Erythroblast (primary cell): Measurements from ENCODE around the gene DCAF15.
A peak's percentile ranks its signal among the peaks of the same experiment; 100 is the strongest.
"Not testable (repeated sequence)": the region's sequence is repeated elsewhere in the genome, so short reads cannot be mapped to it uniquely, and the experiment has no call there.

Experiments
- DNase-seq, 2 experiments: peaks; one replicate each; lab custom pipeline; 2025; lab: John Stamatoyannopoulos, UW
- GATA1 ChIP-seq: IDR thresholded peaks from 2 replicates; pipeline ENCODE4 v1.6.1; 2011; ENCODE audit warnings: low read depth, mild to moderate bottlenecking, control low read depth, low read length, moderate library complexity
- POLR2A ChIP-seq: IDR thresholded peaks from 2 replicates; pipeline ENCODE4 v1.6.1; 2011; ENCODE audit warnings: mild to moderate bottlenecking, low read length

The DCAF15 gene

DNA sequence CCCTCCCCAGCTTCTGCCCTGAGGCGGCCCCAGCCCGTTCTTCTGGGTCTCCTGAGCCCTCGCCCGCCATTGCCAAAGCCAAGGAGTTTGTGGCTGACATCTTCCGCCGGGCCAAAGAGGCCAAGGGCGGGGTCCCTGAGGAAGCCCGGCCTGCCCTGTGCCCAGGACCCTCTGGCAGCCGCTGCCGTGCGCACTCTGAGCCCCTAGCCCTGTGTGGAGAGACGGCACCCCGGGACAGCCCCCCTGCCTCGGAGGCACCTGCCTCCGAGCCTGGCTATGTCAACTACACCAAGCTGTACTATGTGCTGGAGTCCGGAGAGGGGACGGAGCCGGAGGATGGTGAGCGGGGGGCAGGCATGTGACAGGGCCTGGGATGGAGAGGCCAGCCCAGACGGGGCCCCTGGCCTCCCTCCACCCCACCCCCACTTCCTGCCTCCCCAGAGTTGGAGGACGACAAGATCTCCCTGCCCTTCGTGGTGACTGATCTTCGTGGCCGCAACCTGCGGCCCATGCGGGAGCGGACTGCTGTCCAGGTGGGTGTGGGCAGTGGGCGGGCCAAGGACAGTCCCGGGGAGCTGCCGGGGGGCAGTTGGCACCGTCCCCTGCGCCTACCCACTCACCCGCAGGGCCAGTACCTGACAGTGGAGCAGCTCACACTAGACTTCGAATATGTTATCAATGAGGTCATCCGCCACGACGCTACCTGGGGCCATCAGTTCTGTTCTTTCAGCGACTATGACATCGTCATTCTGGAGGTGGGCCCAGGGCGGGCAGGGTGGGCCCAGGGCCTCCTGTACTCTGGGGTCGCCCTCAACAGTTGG is 7.0 kb downstream of the DCAF15 start:
- no peak for DNase-seq
- no peak for TF ChIP-seq POLR2A
- TF ChIP-seq GATA1, result no peak

DNA sequence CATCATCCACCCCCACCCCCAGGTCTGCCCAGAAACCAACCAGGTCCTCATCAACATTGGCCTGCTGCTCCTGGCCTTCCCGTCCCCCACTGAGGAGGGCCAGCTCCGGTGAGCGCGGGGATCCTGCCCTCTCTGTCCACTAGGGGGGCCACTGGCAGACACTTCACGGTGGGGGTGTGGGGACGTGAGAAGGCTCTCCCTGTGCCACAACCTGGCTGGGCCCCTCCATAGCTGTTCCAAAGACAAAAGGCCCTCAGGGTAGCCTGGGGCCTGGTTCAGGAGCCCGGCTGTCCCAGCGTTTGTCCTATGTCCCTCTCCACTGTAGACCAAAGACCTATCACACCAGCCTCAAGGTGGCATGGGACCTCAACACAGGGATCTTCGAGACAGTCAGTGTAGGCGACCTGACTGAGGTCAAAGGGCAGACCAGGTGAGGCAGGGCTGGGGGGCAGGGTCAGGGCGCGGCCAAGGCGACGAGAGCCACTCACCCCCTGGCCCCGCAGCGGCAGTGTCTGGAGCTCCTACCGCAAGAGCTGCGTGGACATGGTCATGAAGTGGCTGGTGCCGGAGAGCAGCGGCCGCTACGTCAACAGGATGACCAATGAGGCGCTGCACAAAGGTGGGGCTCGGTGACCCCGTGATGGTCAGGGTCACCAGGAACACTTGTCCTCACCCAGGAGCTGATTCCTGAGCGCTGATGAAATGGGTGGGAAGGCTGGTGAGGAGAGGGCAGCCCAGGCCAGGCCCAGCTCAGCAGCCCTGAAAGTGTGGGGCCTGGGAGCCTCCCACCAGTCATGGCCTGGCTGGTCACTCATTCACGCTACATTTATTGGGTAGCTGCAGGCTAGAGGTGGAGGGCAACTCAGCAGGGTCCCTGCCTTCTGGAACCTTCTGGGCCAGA is 7.9 kb downstream of the DCAF15 start:
- TF ChIP-seq POLR2A (no peak), GATA1 (no peak)
- DNase-seq, result peak in 1 of 2 experiments; percentile 21

DNA sequence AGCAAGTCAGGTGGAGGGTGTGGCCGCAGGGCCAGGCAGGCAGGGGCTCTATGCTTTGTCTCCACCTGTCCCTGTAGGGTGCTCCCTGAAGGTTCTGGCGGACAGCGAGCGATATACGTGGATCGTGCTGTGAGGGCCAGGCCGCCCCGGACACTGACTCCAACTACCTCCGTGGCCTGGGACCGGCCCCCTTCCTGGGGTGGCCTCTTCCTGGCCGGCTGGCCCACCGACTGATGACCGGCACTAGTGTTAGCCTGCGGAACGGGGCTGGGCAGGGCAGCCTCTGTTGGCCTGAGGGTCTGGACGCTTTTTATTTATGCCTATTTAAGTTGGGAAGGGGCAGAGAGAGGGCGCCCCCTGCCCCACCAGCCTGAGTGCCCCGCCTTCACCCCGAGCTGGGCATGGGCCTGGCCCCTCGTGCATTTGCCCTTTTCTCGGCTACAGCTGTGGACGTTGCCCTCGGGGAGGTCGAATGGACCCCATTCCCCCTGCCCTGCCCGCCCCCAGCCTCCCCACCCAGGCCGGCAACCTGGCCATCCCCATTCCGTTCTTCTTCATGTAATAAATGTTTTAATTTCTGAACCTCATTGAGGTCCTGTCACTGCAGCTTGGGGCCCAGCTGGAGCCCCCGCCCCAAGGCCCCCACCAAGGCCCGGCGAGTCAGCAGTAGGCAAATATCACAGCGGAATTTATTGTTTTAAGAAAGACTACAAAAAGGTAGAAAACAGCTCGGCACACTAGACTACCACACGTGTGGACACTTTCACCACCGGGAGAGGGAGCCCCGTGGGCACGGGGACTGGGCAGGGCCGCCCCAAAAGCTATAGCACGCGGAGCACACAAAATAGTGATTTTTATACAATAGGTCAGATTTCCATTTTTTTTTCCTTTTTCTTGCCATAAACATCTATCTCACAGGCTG is 8.8 kb downstream of the DCAF15 start:
- TF ChIP-seq POLR2A, result no peak
- TF ChIP-seq GATA1, result no peak
- no peak for DNase-seq

DNA sequence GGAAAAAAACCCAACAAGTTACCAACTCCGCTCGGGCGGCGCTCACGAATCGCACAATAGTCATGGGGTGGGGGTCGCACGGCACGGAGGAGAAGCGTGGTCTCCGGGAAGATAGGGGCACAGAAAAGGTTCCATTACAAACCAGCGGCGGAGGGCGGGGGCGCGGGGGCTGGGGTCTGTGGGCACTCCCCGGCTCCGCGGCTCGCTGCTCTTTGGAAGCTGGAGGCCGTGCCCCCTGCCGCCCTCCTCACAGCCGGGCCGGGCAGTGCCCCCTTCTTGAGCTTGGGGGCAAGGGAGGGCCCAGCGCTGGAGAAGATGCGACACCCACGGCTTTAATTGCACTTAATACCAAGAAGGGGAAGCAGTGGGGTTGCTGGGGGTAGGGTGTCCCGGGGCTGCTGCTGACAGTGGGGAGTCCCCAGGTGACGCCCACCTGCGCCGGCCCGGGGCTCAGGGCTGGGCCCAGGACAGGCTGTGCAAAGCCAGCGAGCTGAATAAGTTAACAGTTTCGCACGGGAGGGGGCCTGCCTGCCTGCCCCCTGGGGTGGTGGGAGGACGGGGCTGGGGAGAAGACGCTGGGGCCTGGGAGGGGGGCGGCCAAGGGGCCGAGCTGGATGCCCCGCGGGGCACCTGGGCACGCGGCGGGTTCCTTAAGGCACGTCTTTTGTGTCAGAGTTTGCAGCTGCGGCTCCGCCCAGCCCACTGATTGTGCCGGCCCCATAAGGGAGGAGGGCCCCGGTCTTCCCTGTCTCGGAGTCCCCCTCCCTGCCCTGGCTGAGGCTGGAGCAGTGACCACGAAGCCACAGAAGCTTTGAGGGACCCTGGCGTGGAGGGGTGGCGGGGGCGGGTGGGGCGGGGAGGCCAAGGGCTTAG is 9.8 kb downstream of the DCAF15 start:
- DNase-seq, result no peak
- TF ChIP-seq GATA1, result no peak
- no peak for TF ChIP-seq POLR2A

DNA sequence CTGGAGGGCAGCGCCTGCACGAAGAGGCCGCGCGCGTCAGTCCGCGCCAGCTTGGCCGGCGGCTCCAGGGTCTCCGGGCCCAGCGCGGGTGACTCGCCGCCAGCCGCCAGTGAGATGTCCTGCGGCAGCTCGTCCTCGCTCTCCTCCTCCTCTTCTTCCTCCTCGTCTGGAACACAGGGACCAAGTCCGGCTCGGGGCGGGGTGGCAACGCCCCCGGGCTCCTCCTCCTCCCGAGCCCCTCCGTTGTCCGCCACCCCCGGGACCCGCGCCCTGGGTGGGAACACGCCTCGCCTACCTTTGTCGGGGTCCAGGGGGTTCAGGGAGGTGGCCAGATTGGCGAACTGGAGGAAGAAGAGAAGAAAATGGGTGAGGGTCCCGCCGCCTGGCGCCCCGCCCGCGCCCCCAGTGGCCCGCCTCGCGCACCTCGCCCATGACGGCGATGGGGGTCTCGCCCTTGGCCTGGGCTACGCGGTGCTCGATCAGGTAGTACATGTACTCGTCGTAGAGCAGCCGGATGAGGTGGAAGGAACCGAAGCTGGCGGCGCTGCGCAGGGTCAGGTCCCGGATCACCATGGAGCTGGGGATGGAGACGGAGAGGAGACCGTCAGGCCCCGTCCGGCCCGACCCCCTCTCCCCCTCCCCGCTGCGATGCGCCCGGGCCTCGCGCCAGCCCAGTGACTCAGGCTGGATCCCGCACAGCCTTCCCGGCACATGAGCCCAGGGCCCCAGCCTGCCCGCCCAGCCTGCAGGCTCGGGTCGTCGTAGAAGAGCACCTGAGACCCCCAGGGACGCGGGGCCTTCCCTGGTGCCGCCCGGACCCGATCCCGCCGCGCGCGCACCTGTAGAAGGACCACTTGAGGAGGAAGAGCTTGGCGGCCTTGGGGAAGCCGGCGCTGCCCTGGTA is 10.6 kb downstream of the DCAF15 start:
- no peak for TF ChIP-seq GATA1
- no peak for TF ChIP-seq POLR2A
- no peak for DNase-seq

DNA sequence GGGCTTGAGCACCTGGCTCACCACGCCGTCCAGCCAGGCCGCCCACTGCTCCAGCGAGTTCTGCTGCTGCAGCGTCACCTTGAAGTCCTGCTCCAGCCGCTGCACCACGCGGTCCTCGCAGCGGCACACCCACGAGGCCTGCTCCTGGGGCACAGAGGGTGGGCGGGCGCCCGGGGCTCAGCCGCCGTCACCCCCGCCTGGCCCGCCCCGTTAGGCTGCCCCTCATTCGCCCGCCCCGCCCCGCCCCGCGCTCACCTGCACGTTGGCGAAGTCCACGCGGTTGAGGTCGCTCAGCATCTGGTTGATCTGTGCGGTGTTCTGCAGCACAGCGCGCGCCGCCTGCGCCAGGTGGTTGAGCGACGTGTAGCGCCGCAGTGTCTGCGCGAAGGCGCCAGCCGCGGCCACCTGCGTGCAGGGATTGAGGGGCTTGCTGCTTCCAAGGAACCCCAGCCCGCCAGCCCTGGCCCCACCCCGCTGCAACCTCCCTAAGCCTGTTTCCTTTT is 11.3 kb downstream of the DCAF15 start:
- TF ChIP-seq GATA1 (no peak), POLR2A (no peak)
- DNase-seq, result no peak

DNA sequence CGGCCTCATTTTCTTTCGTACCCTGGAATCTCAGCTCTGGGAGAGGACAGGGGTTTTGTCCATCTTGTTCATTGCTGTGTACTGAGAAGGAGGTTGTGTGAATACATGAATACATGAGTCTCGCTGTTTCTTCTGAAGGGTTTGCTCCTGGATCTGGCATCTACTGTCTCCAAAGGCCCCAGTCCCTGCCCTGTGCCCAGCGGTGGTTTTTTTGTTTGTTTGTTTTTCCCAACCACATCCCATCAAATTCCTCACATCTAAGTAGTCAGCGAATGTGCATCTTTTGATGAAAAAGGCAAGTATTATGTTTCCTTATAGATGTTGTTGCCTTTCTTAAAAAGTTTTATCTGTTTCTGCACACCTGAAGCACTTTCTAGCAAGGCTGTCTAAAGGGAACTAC is 12.5 kb downstream of the DCAF15 start:
- DNase-seq, result no peak
- no peak for TF ChIP-seq POLR2A

DNA sequence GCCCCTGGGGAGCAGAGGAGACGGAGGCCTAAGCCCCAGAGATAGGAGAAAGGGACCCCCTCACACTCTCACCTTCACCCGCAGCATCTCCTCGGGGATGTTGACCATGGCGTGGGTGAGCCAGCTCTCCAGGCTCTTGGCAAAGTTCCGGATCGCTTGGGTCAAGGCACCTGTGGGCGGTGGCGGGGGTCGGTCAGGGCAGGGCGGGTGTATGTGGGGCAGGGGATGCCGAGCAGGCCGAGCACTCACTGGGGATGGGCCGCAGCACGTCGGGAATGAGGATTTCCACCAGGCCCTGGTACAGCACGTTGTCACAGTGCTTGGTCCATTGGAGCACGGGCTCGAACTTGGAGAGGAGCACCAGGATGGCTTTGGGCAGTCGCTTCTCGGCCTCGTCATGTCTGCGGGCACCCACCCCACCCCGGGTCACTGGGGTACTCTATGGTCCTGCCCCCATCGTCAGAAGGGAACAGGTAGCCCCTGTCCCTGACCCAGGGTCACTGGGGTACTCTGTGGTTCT is 13.1 kb downstream of the DCAF15 start:
- no peak for DNase-seq
- TF ChIP-seq POLR2A, result no peak

DNA sequence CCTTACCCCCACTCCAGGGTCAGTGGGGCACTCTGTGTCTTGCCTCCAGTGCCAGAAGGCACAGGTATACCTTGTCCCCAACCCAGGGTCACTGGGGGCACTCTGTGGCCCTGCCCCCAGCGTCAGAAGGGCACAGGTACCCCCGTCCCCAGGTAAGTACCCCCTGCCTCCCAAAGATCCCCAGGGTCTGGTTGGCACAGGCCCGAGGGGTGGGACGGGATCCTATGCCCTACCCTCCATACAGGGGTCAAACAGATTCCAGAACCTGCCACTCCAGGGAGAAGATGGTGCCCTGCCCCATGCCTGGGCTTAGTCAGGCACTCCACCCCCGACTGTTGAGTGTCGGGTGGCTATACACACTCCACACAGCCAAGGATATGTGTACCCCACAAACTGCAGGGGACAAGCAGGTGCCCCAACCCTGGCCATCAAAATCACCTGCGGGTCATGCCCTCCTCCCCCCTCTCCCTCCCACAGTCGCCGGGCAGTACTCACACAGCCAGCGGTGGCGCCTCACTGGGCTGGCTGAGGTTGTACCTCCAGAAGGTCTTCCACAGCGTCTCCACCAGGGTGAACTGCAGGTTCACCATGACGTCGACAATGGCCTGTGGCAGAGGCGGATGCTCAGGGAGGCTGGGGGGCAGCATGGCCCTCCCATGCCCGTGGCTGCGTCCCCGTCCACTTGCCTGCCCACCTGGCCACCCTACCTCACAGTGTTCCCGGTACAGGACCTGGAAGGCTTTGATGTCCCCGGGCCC is 13.8 kb downstream of the DCAF15 start:
- TF ChIP-seq GATA1 (no peak), POLR2A (no peak)
- DNase-seq, result no peak

DNA sequence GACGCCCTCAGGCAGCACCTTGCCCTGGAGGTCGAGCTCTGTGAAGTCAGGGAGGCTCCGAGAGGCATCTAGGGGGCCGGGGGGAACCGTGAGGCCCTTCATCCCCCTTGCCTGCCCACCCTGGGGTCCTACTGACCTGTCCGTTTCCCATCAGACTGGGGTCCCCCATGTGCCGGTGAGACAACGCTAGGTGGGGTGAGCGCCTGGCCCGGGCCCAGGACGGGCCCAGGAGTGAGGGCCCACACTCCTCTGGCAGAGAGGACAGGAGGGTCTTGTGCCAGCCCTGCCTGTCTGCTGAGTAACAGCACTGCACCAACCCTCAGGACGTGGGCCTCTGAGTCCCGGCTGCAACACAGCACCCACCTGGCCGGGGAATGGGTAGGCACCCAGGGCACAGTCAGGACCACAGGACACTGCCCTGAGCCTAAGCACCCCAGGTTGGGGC is 14.4 kb downstream of the DCAF15 start:
- TF ChIP-seq POLR2A, result no peak
- no peak for TF ChIP-seq GATA1
- no peak for DNase-seq

DNA sequence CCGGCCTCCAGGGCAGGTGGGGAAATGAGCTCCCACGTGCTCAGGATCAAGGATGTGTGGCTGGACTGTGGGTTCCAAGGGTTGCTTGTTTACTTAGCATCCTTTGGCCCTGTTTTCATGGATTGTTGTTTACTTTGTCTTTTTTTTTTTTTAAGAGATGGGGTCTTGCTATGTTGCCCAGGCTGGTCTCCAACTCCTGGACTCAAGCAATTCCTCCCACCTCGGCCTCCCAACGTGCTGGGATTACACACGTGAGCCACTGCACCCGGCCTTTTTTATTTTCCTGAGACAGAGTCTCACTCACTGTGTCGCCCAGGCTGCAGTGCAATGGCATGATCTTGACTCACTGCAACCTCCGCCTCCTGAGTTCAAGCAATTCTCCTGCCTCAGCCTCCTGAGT is 14.9 kb downstream of the DCAF15 start:
- not testable (repeated sequence) for DNase-seq

DNA sequence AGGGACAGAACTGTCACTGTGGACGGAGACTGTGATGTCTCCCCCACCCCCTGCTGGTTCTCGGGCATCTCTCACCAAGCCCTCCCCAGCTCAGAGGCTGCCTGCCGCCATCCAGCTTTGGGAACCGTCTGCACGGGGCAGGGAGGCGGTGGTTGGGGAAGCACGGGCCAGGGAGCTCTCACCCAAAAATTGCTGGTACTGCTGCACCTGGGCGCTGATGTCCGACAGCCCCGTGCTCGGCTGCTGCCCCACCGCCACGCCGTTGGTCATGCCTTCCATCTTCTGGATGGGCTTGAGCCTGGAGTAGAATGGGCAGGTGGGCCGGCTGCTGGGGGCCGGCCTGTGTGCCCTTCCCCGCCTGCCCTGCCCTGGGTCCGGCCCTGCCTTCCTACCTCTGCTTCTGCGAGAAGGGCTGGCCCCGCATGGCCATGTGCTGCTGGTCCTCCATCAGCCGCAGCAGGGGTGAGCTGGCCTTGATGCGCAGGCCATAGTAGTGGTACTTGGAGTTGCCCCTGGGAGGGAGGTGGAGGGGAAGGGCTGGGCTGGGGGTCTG is 16.1 kb downstream of the DCAF15 start:
- no peak for DNase-seq
- no peak for TF ChIP-seq GATA1
- no peak for TF ChIP-seq POLR2A
